H1 (cell line): ENCODE data around the gene CIRBP. TPM values are rescaled to one million over a fixed set of nuclear protein-coding genes. Genes with fewer than 3 reads are reported as not detected.

Experiments used
- CTCF ChIA-PET: fragments of 300-600 bp; sonication (Branson Sonifier 250); formaldehyde crosslinking; loops from one replicate; lab custom pipeline; 2021; ENCODE audit not compliant: partially characterized antibody; lab: Charles Lee
- POLR2A ChIA-PET: fragments of 300-600 bp; sonication (Branson Sonifier 250); formaldehyde crosslinking; loops from one replicate; lab custom pipeline; 2021; ENCODE audit warnings: inconsistent platforms; ENCODE audit not compliant: partially characterized antibody; lab: Charles Lee
- DNase-seq, 2 experiments: peaks; one replicate each; pipeline versions ENCODE4 v3.0.0 to v3.0.0-alpha.2; 2010 to 2022; ENCODE audit warnings: low spot score in 2 of 2, low read depth in 1 of 2, mixed read lengths in 1 of 2
- FAIRE-seq: peaks from 2 replicates; lab custom pipeline; 2011; peaks lifted over from hg19 to GRCh38; lab: Jason Lieb, UNC
- H2AFZ ChIP-seq: 2 replicates; pipeline ENCODE4 v1.8.1; 2012; ENCODE audit warnings: low read length, inconsistent platforms
- H2AK5ac ChIP-seq: 2 replicates; pipeline ENCODE4 v1.6.1; 2013; ENCODE audit warnings: low read depth, low read length
- H2BK120ac ChIP-seq: replicated peaks from 2 replicates; pipeline ENCODE3; 2013; ENCODE audit warnings: low read depth, low read length, inconsistent platforms
- H2BK12ac ChIP-seq: 2 replicates; pipeline ENCODE4 v1.6.1; 2013; ENCODE audit warnings: low read depth, low read length
- H2BK15ac ChIP-seq: 2 replicates; pipeline ENCODE4 v1.6.1; 2013; ENCODE audit warnings: low read length
- H2BK20ac ChIP-seq: 2 replicates; pipeline ENCODE4 v1.6.1; 2013; ENCODE audit warnings: low read length
- H2BK5ac ChIP-seq: 2 replicates; pipeline ENCODE4 v1.6.1; 2013; ENCODE audit warnings: low read depth, low read length
- H3K14ac ChIP-seq: 2 replicates; pipeline ENCODE4 v1.6.1; 2013; ENCODE audit warnings: inconsistent platforms; ENCODE audit not compliant: insufficient read length
- H3K18ac ChIP-seq: 2 replicates; pipeline ENCODE4 v1.6.1; 2013; ENCODE audit warnings: low read length; ENCODE audit errors: extremely low read depth
- H3K23ac ChIP-seq: 2 replicates; pipeline ENCODE4 v1.6.1; 2013; ENCODE audit warnings: inconsistent platforms; ENCODE audit not compliant: insufficient read length
- H3K23me2 ChIP-seq: 2 replicates; pipeline ENCODE4 v1.6.1; 2013; ENCODE audit warnings: low read depth, low read length
- H3K27ac ChIP-seq: 2 replicates; pipeline ENCODE4 v1.6.1; 2011; ENCODE audit warnings: low read depth, low read length, inconsistent platforms
- H3K27me3 ChIP-seq, 4 experiments: replicated peaks in 1 of 4; 1 replicate in 1 of 4; 2 replicates in 3 of 4; pipeline versions ENCODE4 v1.6.1 to v1.8.1; 2011 to 2013; ENCODE audit warnings: low read length in 3 of 4, mild to moderate bottlenecking in 3 of 4, inconsistent platforms in 2 of 4, mixed read lengths in 2 of 4, moderate library complexity in 1 of 4; ENCODE audit not compliant: control insufficient read depth in 3 of 4, insufficient read depth in 3 of 4; ENCODE audit errors: extremely low read depth in 1 of 4
- H3K36me3 ChIP-seq, 4 experiments: 2 replicates each; pipeline versions ENCODE4 v1.6.1 to v1.8.1; 2011 to 2013; ENCODE audit warnings: mild to moderate bottlenecking in 4 of 4, low read length in 3 of 4, moderate library complexity in 2 of 4, control low read depth in 1 of 4, inconsistent platforms in 1 of 4; ENCODE audit not compliant: insufficient read depth in 4 of 4, control insufficient read depth in 2 of 4
- H3K4ac ChIP-seq: replicated peaks from 2 replicates; pipeline ENCODE3; 2013; ENCODE audit warnings: low read length, low read depth, mixed read lengths, inconsistent platforms; ENCODE audit not compliant: insufficient read length
- H3K4me1 ChIP-seq, 4 experiments: replicated peaks in 1 of 4; 1 replicate in 1 of 4; 2 replicates in 3 of 4; pipeline versions ENCODE4 v1.6.1 to v1.8.1; 2011 to 2013; ENCODE audit warnings: low read length in 3 of 4, inconsistent platforms in 2 of 4, mixed read lengths in 1 of 4; ENCODE audit not compliant: insufficient read depth in 4 of 4, control insufficient read depth in 3 of 4
- H3K4me2 ChIP-seq, 2 experiments: 2 replicates each; pipeline versions ENCODE4 v1.6.1 to v1.8.1; 2011 to 2013; ENCODE audit warnings: low read depth in 2 of 2, low read length in 2 of 2, control low read depth in 1 of 2, inconsistent platforms in 1 of 2, mild to moderate bottlenecking in 1 of 2; ENCODE audit not compliant: insufficient read depth in 1 of 2
- H3K4me3 ChIP-seq, 4 experiments: fragments of 200-600, 300-600 bp in 1 of 4; sonication (generic), shearing (Covaris generic), sonication (Bioruptor Twin) in 1 of 4; 2 replicates each; pipeline versions ENCODE4 v1.5.1 to v1.8.1; 2011 to 2016; ENCODE audit warnings: low read length in 4 of 4, low read depth in 3 of 4, control low read depth in 2 of 4, inconsistent platforms in 2 of 4, mild to moderate bottlenecking in 2 of 4, mixed read lengths in 1 of 4, moderate library complexity in 1 of 4; ENCODE audit not compliant: insufficient read depth in 2 of 4; ENCODE audit errors: extremely low read depth in 1 of 4
- H3K56ac ChIP-seq: replicated peaks from 2 replicates; pipeline ENCODE3; 2013; ENCODE audit warnings: low read depth, mild to moderate bottlenecking, mixed read lengths, low read length, inconsistent platforms; ENCODE audit not compliant: insufficient read length
- H3K79me1 ChIP-seq: 2 replicates; pipeline ENCODE4 v1.6.1; 2013; ENCODE audit warnings: low read depth, low read length, control low read depth
- H3K79me2 ChIP-seq, 2 experiments: 2 replicates each; pipeline versions ENCODE4 v1.6.1 to v1.8.1; 2012 to 2013; ENCODE audit warnings: low read length in 2 of 2, mild to moderate bottlenecking in 2 of 2, inconsistent platforms in 1 of 2; ENCODE audit not compliant: insufficient read depth in 2 of 2, control insufficient read depth in 1 of 2
- H3K9ac ChIP-seq, 4 experiments: replicated peaks in 1 of 4; 1 replicate in 1 of 4; 2 replicates in 3 of 4; pipeline versions ENCODE4 v1.6.1 to v1.8.1; 2011 to 2013; ENCODE audit warnings: low read depth in 3 of 4, low read length in 3 of 4, control low read depth in 2 of 4, mild to moderate bottlenecking in 2 of 4, moderate library complexity in 2 of 4, inconsistent platforms in 1 of 4; ENCODE audit errors: extremely low read depth in 1 of 4
- H3K9me3 ChIP-seq, 2 experiments: 2 replicates each; pipeline versions ENCODE4 v1.6.1 to v1.8.1; 2012 to 2013; ENCODE audit warnings: mild to moderate bottlenecking in 2 of 2, moderate library complexity in 2 of 2, control low read depth in 1 of 2, inconsistent platforms in 1 of 2, low read depth in 1 of 2, low read length in 1 of 2, mixed read lengths in 1 of 2; ENCODE audit not compliant: insufficient read depth in 2 of 2
- H4K20me1 ChIP-seq, 2 experiments: replicated peaks in 1 of 2; 2 replicates each; pipeline versions ENCODE3 to v1.8.1; 2011 to 2013; ENCODE audit warnings: inconsistent platforms in 2 of 2, low read length in 2 of 2, mild to moderate bottlenecking in 1 of 2; ENCODE audit not compliant: insufficient read depth in 2 of 2, control insufficient read depth in 1 of 2
- H4K5ac ChIP-seq: 2 replicates; pipeline ENCODE4 v1.6.1; 2013; ENCODE audit warnings: low read length, low read depth, mixed read lengths, inconsistent platforms; ENCODE audit not compliant: insufficient read length
- H4K8ac ChIP-seq: 2 replicates; pipeline ENCODE4 v1.8.0; 2013; ENCODE audit warnings: mild to moderate bottlenecking, moderate library complexity, low read length, inconsistent platforms; ENCODE audit not compliant: insufficient read depth; ENCODE audit errors: extremely low read depth
- H4K91ac ChIP-seq: replicated peaks from 2 replicates; pipeline ENCODE3; 2013; ENCODE audit warnings: low read length, mixed read lengths, inconsistent platforms; ENCODE audit not compliant: insufficient read length
- CBX8 ChIP-seq: fragments of 300-800, 300-1000 bp; sonication (generic); IDR thresholded peaks from 2 replicates; pipeline ENCODE4 v1.7.1; 2016; ENCODE audit warnings: low read depth, low read length, borderline replicate concordance
- CHD2 ChIP-seq: IDR thresholded peaks from 2 replicates; pipeline ENCODE4 v1.6.1; 2012; ENCODE audit warnings: low read length, improper control_type of control experiment
- POLR2A ChIP-seq, 2 experiments: IDR thresholded peaks; 1 replicate in 1 of 2; 2 replicates in 1 of 2; pipeline ENCODE4 v1.6.1; 2011; ENCODE audit warnings: low read depth in 2 of 2, low read length in 2 of 2, mild to moderate bottlenecking in 2 of 2; ENCODE audit errors: control extremely low read depth in 1 of 2
- POU5F1 ChIP-seq: IDR thresholded peaks from 2 replicates; pipeline ENCODE4 v1.6.1; 2011; ENCODE audit warnings: low read depth, mild to moderate bottlenecking, low read length, moderate library complexity
- RNF2 ChIP-seq: fragments of 200-900, 300-1000 bp; sonication (generic); IDR thresholded peaks from 2 replicates; pipeline ENCODE4 v1.7.1; 2016; ENCODE audit warnings: borderline replicate concordance, low read depth, mild to moderate bottlenecking, antibody characterized with exemption, low read length; ENCODE audit not compliant: poor library complexity, severe bottlenecking; ENCODE audit errors: missing control alignments
- SIRT6 ChIP-seq: IDR thresholded peaks from one replicate; pipeline ENCODE4 v1.7.1; 2012; ENCODE audit warnings: low read length, inconsistent platforms
- TCF12 ChIP-seq: IDR thresholded peaks from 2 replicates; pipeline ENCODE4 v1.6.1; 2011; ENCODE audit warnings: low read depth, mild to moderate bottlenecking, low read length
- USF2 ChIP-seq: IDR thresholded peaks from 2 replicates; pipeline ENCODE4 v1.6.1; 2011; ENCODE audit warnings: low read length, improper control_type of control experiment
- ZNF274 ChIP-seq: IDR thresholded peaks from 2 replicates; pipeline ENCODE4 v1.7.0; 2012; ENCODE audit warnings: low read length, borderline replicate concordance; ENCODE audit errors: extremely low read depth
- WGBS, 2 experiments: shearing (Covaris generic) in 1 of 2; methylation state at CpG; one replicate each; pipeline versions ENCODE4 v1.1.6 to v1.1.7; 2013 to 2015; ENCODE audit warnings: low lambda C conversion rate in 2 of 2, mixed read lengths in 2 of 2, inconsistent platforms in 1 of 2, low coverage in 1 of 2, missing lambda C conversion rate in 1 of 2; ENCODE audit not compliant: insufficient replicate concordance in 2 of 2, insufficient coverage in 1 of 2, insufficient read length in 1 of 2; ENCODE audit errors: extremely low coverage in 1 of 2, missing lambda C conversion rate in 1 of 2; 5-methylcytosine and 5-hydroxymethylcytosine counted together
- polyA plus RNA-seq, 7 experiments: library from polyadenylated mRNA; depleted of rRNA in 3 of 7; stranded (reverse) in 5 of 7; unstranded in 2 of 7; fragments of >200 nt in 5 of 7; fragments of 200-250 nt in 2 of 7; gene quantifications; 1 replicate in 5 of 7; 2 replicates in 1 of 7; 4 replicates in 1 of 7; pipeline versions ENCODE4 v1.2.1 to v1.2.3, GENCODE V29; 2011 to 2013; ENCODE audit warnings: missing spikeins in 2 of 7, mixed read lengths in 2 of 7
- total RNA-seq: library from RNA; stranded (reverse); fragmentation: NEBNext Ultra II Directional; extraction: Animal tissue kit (Norgen Biotek cat#: 25700); gene quantifications from 2 replicates; pipeline ENCODE4 v1.2.1, GENCODE V29; 2021

CIRBP gene
- total and polyA plus RNA-seq, 2 of the 8 experiments (the other 6 are each of a cell fraction or from before 2014, with no cell fraction given), result 175 to 199 TPM

- DNase-seq, result no peak
- H2BK12ac ChIP-seq, result peak overlapping the region; percentile 96; the same call in 1 of the 2 replicates
- H3K36me3 ChIP-seq, result peaks cover 0 to 15% (median 1%) of the 10 kb centered on the region in 4 experiments; a peak in 6 of 8 replicates
- H3K56ac ChIP-seq, result peak overlapping the region; percentile 59
- no peak for TF ChIP-seq CBX8
- TF ChIP-seq ZNF274, result no peak
- TF ChIP-seq USF2, result no peak
- no peak for TF ChIP-seq TCF12
- TF ChIP-seq POU5F1, result no peak
- TF ChIP-seq SIRT6, result no peak
- TF ChIP-seq POLR2A (IDR thresholded peaks at IDR 0.05; ENCODE audit: control extremely low read depth in 1 of 2, low read depth in 2 of 2, low read length in 2 of 2), result peak in 1 of 2 experiments; percentile 16; a peak in 1 of 3 replicates
- no peak; the same call in 1 of the 2 replicates for TF ChIP-seq CHD2
- no peak for TF ChIP-seq RNF2
- TF ChIP-seq, all 59 proteins: peak for 1
- H4K91ac ChIP-seq, result peak overlapping the region; percentile 52
- peak overlapping the region; percentile 32 for H4K5ac ChIP-seq
- H3K9ac ChIP-seq, result peak overlapping the region in 3 of 4 experiments; percentile 39 to 65 (median 59); a peak in 5 of 7 replicates
- H3K79me2 ChIP-seq, result no peaks in the 10 kb centered on the region
- peak overlapping the region; percentile 39; the same call in 1 of the 2 replicates for H2AK5ac ChIP-seq
- FAIRE-seq, result no peak
- no peak overlapping the region for H2AFZ ChIP-seq
- H3K9me3 ChIP-seq, result no peaks in the 10 kb centered on the region
- H2BK120ac ChIP-seq, result peak overlapping the region; percentile 92
- H3K18ac ChIP-seq, result no peak overlapping the region; the same call in none of the 2 replicates
- peaks cover 29% of the 10 kb centered on the region; the same call in 1 of the 2 replicates for H3K23me2 ChIP-seq
- H3K79me1 ChIP-seq, result no peaks in the 10 kb centered on the region
- peak overlapping the region; percentile 83 to 94 for H3K4me2 ChIP-seq
- no peak overlapping the region for H3K14ac ChIP-seq
- no peak overlapping the region for H3K23ac ChIP-seq
- 29% methylated on average over 18 of the region's 28 CpGs; no CpG with 5 or more reads in 1 of the 2 experiments for WGBS, 2 experiments
- H2BK15ac ChIP-seq, result peak overlapping the region; percentile 99
- H4K20me1 ChIP-seq, result peaks cover 2 to 9% of the 10 kb centered on the region in 2 experiments
- H3K4ac ChIP-seq, result peak overlapping the region; percentile 55
- peak overlapping the region; percentile 88; the same call in 1 of the 2 replicates for H2BK5ac ChIP-seq
- peak overlapping the region; percentile 33; the same call in 1 of the 2 replicates for H3K27ac ChIP-seq
- POLR2A ChIA-PET, result interaction anchor here (1.0 to 19.4 kb wide), 8 partner anchors 3 to 62 kb away, joined by 3 to 456 read pairs (median 167); partner anchors contain the start of genes ATP5F1D, CBARP, CIRBP and FAM174C
- CTCF ChIA-PET, result interaction anchor here (0.8 to 15.9 kb wide), 8 partner anchors 9 to 223 kb away, joined by 3 to 212 read pairs (median 3); partner anchors contain the start of gene ATP5F1D
- peaks cover 0 to 59% (median 40%) of the 10 kb centered on the region in 4 experiments; a peak in 6 of 7 replicates for H3K4me1 ChIP-seq
- H3K4me3 ChIP-seq, result peak overlapping the region; percentile 52 to 77 (median 64)
- H2BK20ac ChIP-seq, result 0 out of 2 replicates have a peak overlapping the region, but pooled peaks have one; percentile 61
- H4K8ac ChIP-seq, result peak overlapping the region; percentile 45
- peaks cover 0 to under 1% (median under 1%) of the 10 kb centered on the region in 4 experiments; a peak in 3 of 7 replicates for H3K27me3 ChIP-seq
Observed at GRCh38 chr19:1261798-1262622, 7.1 kb upstream of the CIRBP start.
